H9 (cell line): ENCODE data around the gene B4GALNT1. TPM values are rescaled to one million over a fixed set of nuclear protein-coding genes. Genes with fewer than 3 reads are reported as not detected.
"Not testable (repeated sequence)": the region's sequence is repeated elsewhere in the genome, so short reads cannot be mapped to it uniquely, and the experiment has no call there.

Experiments
- DNase-seq: peaks from one replicate; pipeline ENCODE4 v3.0.0-alpha.2; 2017
- H2AFZ ChIP-seq: one replicate; pipeline ENCODE4 v1.6.1; 2013; ENCODE audit warnings: mild to moderate bottlenecking, low read length, control low read depth, moderate library complexity
- H2AK5ac ChIP-seq: 2 replicates; pipeline ENCODE4 v1.6.1; 2013; ENCODE audit warnings: low read length, control low read depth, mixed read lengths; ENCODE audit not compliant: insufficient read length
- H2BK120ac ChIP-seq: one replicate; pipeline ENCODE4 v1.6.1; 2013; ENCODE audit warnings: low read depth, mild to moderate bottlenecking, low read length, control low read depth, inconsistent platforms; ENCODE audit not compliant: poor library complexity, severe bottlenecking
- H2BK12ac ChIP-seq: 2 replicates; pipeline ENCODE4 v1.6.1; 2013; ENCODE audit warnings: low read length, control low read depth, mixed read lengths, low read depth; ENCODE audit not compliant: insufficient read length
- H2BK15ac ChIP-seq: 2 replicates; pipeline ENCODE4 v1.6.1; 2013; ENCODE audit warnings: low read depth, low read length, control low read depth
- H2BK20ac ChIP-seq: one replicate; pipeline ENCODE4 v1.6.1; 2013; ENCODE audit warnings: low read depth, mild to moderate bottlenecking, low read length, control low read depth, inconsistent platforms; ENCODE audit not compliant: poor library complexity, severe bottlenecking
- H2BK5ac ChIP-seq: 2 replicates; pipeline ENCODE4 v1.6.1; 2013; ENCODE audit warnings: low read length, control low read depth, mixed read lengths; ENCODE audit not compliant: insufficient read length
- H3K14ac ChIP-seq: 2 replicates; pipeline ENCODE4 v1.6.1; 2013; ENCODE audit warnings: low read length, control low read depth; ENCODE audit not compliant: insufficient read depth
- H3K18ac ChIP-seq: 2 replicates; pipeline ENCODE4 v1.6.1; 2013; ENCODE audit warnings: low read depth, mild to moderate bottlenecking, mixed read lengths, low read length, control low read depth; ENCODE audit not compliant: insufficient read length
- H3K23ac ChIP-seq: 2 replicates; pipeline ENCODE4 v1.6.1; 2013; ENCODE audit warnings: low read length, control low read depth, mixed read lengths, low read depth; ENCODE audit not compliant: insufficient read length
- H3K23me2 ChIP-seq: 2 replicates; pipeline ENCODE4 v1.6.1; 2013; ENCODE audit warnings: low read depth, mild to moderate bottlenecking, mixed read lengths, low read length, control low read depth; ENCODE audit not compliant: insufficient read length, poor library complexity, severe bottlenecking
- H3K27ac ChIP-seq: 2 replicates; pipeline ENCODE4 v1.5.1; 2013; ENCODE audit warnings: low read length, control low read depth, mixed read lengths, low read depth; ENCODE audit not compliant: insufficient read length
- H3K27me3 ChIP-seq: 2 replicates; pipeline ENCODE4 v1.6.1; 2013; ENCODE audit warnings: low read length, control low read depth, inconsistent platforms; ENCODE audit not compliant: insufficient read depth
- H3K4ac ChIP-seq: 2 replicates; pipeline ENCODE4 v1.6.1; 2013; ENCODE audit warnings: low read depth, mild to moderate bottlenecking, control low read depth, inconsistent platforms, low read length, moderate library complexity
- H3K4me1 ChIP-seq: 2 replicates; pipeline ENCODE4 v1.6.1; 2013; ENCODE audit warnings: low read length, control low read depth, inconsistent platforms; ENCODE audit not compliant: insufficient read depth
- H3K4me2 ChIP-seq: 2 replicates; pipeline ENCODE4 v1.6.1; 2013; ENCODE audit warnings: low read length, control low read depth, mixed read lengths; ENCODE audit not compliant: insufficient read length, insufficient read depth
- H3K56ac ChIP-seq: 2 replicates; pipeline ENCODE4 v1.6.1; 2013; ENCODE audit warnings: low read depth, mild to moderate bottlenecking, mixed read lengths, low read length, control low read depth; ENCODE audit not compliant: insufficient read length
- H3K79me1 ChIP-seq: 2 replicates; pipeline ENCODE4 v1.6.1; 2013; ENCODE audit warnings: low read depth, mild to moderate bottlenecking, moderate library complexity, low read length, control low read depth, inconsistent platforms; ENCODE audit not compliant: insufficient read depth, poor library complexity, severe bottlenecking
- H3K79me2 ChIP-seq: 2 replicates; pipeline ENCODE4 v1.6.1; 2013; ENCODE audit warnings: low read length, control low read depth, inconsistent platforms; ENCODE audit not compliant: insufficient read depth
- H3K9ac ChIP-seq: 2 replicates; pipeline ENCODE4 v1.6.1; 2013; ENCODE audit warnings: low read length, control low read depth, mixed read lengths; ENCODE audit not compliant: insufficient read length; ENCODE audit errors: extremely low read depth
- H3K9me3 ChIP-seq: one replicate; pipeline ENCODE4 v1.6.1; 2013; ENCODE audit warnings: low read depth, low read length, inconsistent platforms; ENCODE audit not compliant: control insufficient read depth
- H3T11ph ChIP-seq: one replicate; pipeline ENCODE4 v1.6.1; 2013; ENCODE audit warnings: mild to moderate bottlenecking, low read length, control low read depth, inconsistent platforms
- H4K20me1 ChIP-seq: one replicate; pipeline ENCODE4 v1.6.1; 2013; ENCODE audit not compliant: control insufficient read depth, insufficient read length, insufficient read depth
- H4K5ac ChIP-seq: 2 replicates; pipeline ENCODE4 v1.6.1; 2013; ENCODE audit warnings: low read depth, mild to moderate bottlenecking, mixed read lengths, low read length, control low read depth; ENCODE audit not compliant: insufficient read length
- H4K8ac ChIP-seq: replicated peaks from 2 replicates; pipeline ENCODE4 v1.6.1; 2013; ENCODE audit warnings: low read length, control low read depth, mixed read lengths, low read depth; ENCODE audit not compliant: insufficient read length
- H4K91ac ChIP-seq: 2 replicates; pipeline ENCODE4 v1.6.1; 2013; ENCODE audit warnings: low read depth, mild to moderate bottlenecking, moderate library complexity, mixed read lengths, low read length, control low read depth; ENCODE audit not compliant: insufficient read length
- H3K27ac Mint-ChIP-seq, 3 experiments: 2 replicates in 2 of 3; 3 replicates in 1 of 3; pipeline ENCODE4 v1.8.0; 2020 to 2021; ENCODE audit warnings: mixed read lengths in 3 of 3, mild to moderate bottlenecking in 1 of 3, moderate library complexity in 1 of 3
- H3K27me3 Mint-ChIP-seq: 2 replicates; pipeline ENCODE4 v1.8.0; 2021; ENCODE audit warnings: low read depth, mild to moderate bottlenecking, moderate library complexity, mixed read lengths
- H3K36me3 Mint-ChIP-seq, 3 experiments: 2 replicates in 2 of 3; 3 replicates in 1 of 3; pipeline ENCODE4 v1.8.0; 2020 to 2021; ENCODE audit warnings: low read depth in 3 of 3, mixed read lengths in 3 of 3; ENCODE audit not compliant: insufficient read depth in 1 of 3
- H3K4me1 Mint-ChIP-seq, 2 experiments: 2 replicates each; pipeline ENCODE4 v1.8.0; 2020; ENCODE audit warnings: mixed read lengths in 2 of 2
- H3K4me3 Mint-ChIP-seq, 2 experiments: 2 replicates in 1 of 2; 3 replicates in 1 of 2; pipeline ENCODE4 v1.8.0; 2020 to 2021; ENCODE audit warnings: mild to moderate bottlenecking in 2 of 2, mixed read lengths in 2 of 2, moderate library complexity in 1 of 2
- H3K9me3 Mint-ChIP-seq, 2 experiments: 2 replicates in 1 of 2; 3 replicates in 1 of 2; pipeline ENCODE4 v1.8.0; 2020; ENCODE audit warnings: mild to moderate bottlenecking in 2 of 2, mixed read lengths in 2 of 2, moderate library complexity in 1 of 2
- WGBS: extraction: QIAGEN DNeasy Blood & Tissue Kit; methylation state at CpG from one replicate; pipeline ENCODE4 v1.1.7; 2013; ENCODE audit warnings: missing lambda C conversion rate, low lambda C conversion rate, mixed read lengths; ENCODE audit not compliant: insufficient read length; ENCODE audit errors: extremely low coverage; 5-methylcytosine and 5-hydroxymethylcytosine counted together
- total RNA-seq: library from RNA; stranded (reverse); gene quantifications from 2 replicates; pipeline ENCODE4 v1.2.1, GENCODE V29; 2021
- TF ChIP-seq, protein P1 (sequence below): fragments of 200-600 bp; sonication (generic); conservative IDR thresholded peaks from 3 replicates; pipeline ENCODE4 v1.8.0; 2021; ENCODE audit warnings: antibody characterized with exemption, mild to moderate bottlenecking

Gene B4GALNT1
- total RNA-seq, 1 experiment from 2014 or later, result 2.3 TPM

DNA sequence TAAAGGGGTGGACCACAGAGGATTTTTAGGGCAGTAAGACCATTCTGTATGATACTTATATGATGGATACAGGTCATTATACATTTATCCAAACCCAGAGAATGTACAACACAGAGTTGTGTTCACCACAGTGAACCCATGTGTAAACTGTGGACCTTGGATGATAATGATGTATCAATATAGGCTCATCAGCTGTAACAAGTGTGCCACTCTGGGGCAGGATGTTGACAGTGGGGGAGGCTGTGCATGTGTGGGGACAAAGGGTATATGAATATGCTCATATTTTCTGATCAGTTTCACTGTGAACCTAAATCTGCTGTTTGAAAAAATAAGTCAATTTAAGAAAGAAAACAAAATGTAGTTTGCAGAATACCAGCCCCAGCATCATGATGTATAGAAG, 46.7 kb upstream of the B4GALNT1 start:
- no peak overlapping the region for H3T11ph ChIP-seq
- H4K91ac ChIP-seq, result no peak overlapping the region
- no peak overlapping the region for H3K23ac ChIP-seq
- Mint-ChIP-seq H3K4me1 (no peaks in the 10 kb centered on the region), H3K27ac (no peak overlapping the region), H3K4me3 (no peak overlapping the region), H3K27me3 (peaks cover 36% of the 10 kb centered on the region), H3K36me3 (no peaks in the 10 kb centered on the region; a peak in 1 of 7 replicates), H3K9me3 (peaks cover 23 to 28% of the 10 kb centered on the region in 2 experiments)
- H2AFZ ChIP-seq, result no peak overlapping the region
- no peaks in the 10 kb centered on the region for H3K4me1 ChIP-seq
- no peaks in the 10 kb centered on the region for H3K27me3 ChIP-seq
- no peak overlapping the region for H3K27ac ChIP-seq
- TF ChIP-seq, protein P1, sequence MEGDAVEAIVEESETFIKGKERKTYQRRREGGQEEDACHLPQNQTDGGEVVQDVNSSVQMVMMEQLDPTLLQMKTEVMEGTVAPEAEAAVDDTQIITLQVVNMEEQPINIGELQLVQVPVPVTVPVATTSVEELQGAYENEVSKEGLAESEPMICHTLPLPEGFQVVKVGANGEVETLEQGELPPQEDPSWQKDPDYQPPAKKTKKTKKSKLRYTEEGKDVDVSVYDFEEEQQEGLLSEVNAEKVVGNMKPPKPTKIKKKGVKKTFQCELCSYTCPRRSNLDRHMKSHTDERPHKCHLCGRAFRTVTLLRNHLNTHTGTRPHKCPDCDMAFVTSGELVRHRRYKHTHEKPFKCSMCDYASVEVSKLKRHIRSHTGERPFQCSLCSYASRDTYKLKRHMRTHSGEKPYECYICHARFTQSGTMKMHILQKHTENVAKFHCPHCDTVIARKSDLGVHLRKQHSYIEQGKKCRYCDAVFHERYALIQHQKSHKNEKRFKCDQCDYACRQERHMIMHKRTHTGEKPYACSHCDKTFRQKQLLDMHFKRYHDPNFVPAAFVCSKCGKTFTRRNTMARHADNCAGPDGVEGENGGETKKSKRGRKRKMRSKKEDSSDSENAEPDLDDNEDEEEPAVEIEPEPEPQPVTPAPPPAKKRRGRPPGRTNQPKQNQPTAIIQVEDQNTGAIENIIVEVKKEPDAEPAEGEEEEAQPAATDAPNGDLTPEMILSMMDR, result no peak
- no peak overlapping the region for H3K18ac ChIP-seq
- no peaks in the 10 kb centered on the region for H3K23me2 ChIP-seq
- no peaks in the 10 kb centered on the region for H4K20me1 ChIP-seq
- H3K79me1 ChIP-seq, result no peaks in the 10 kb centered on the region
- no peak overlapping the region for H2BK20ac ChIP-seq
- H2AK5ac ChIP-seq, result no peak overlapping the region
- H4K5ac ChIP-seq, result no peak overlapping the region
- no peak overlapping the region for H3K4me2 ChIP-seq
- no peak overlapping the region for H2BK15ac ChIP-seq
- H3K9ac ChIP-seq, result no peak overlapping the region
- H3K79me2 ChIP-seq, result no peaks in the 10 kb centered on the region
- H3K14ac ChIP-seq, result no peak overlapping the region
- H3K4ac ChIP-seq, result no peak overlapping the region
- no peak overlapping the region for H2BK5ac ChIP-seq
- H2BK120ac ChIP-seq, result no peak overlapping the region
- no peak overlapping the region for H2BK12ac ChIP-seq
- H4K8ac ChIP-seq, result no peak overlapping the region
- DNase-seq, result no peak
- no peak overlapping the region for H3K56ac ChIP-seq
- no peaks in the 10 kb centered on the region for H3K9me3 ChIP-seq

- H2BK15ac ChIP-seq, result not testable (repeated sequence)
These were observed 44.9 kb upstream of the B4GALNT1 start for GRCh38 chr12:57677947-57678346.

More at GRCh38 chr12:57677947-57678346, 44.9 kb upstream of the B4GALNT1 start:
- H3K4me1 ChIP-seq, H3K9ac ChIP-seq, H3K79me1 ChIP-seq, H3K27ac Mint-ChIP-seq, H3K36me3 Mint-ChIP-seq, H2AK5ac ChIP-seq, DNase-seq, H2BK20ac ChIP-seq, H4K5ac ChIP-seq, H4K91ac ChIP-seq, H2AFZ ChIP-seq, H3K27me3 ChIP-seq, H3K14ac ChIP-seq, H3K18ac ChIP-seq, H3T11ph ChIP-seq, H3K79me2 ChIP-seq, H3K23me2 ChIP-seq, H4K8ac ChIP-seq, H3K4me3 Mint-ChIP-seq, H3K4ac ChIP-seq, H2BK12ac ChIP-seq, H3K56ac ChIP-seq, H3K4me2 ChIP-seq, H3K27ac ChIP-seq, H2BK5ac ChIP-seq, H3K4me1 Mint-ChIP-seq, H3K9me3 ChIP-seq, H4K20me1 ChIP-seq, H3K23ac ChIP-seq, H2BK120ac ChIP-seq: not testable (repeated sequence)
- WGBS, result no CpG with 5 or more reads among the region's 9 CpGs
- H3K9me3 Mint-ChIP-seq, result peaks cover 28 to 34% of the 10 kb centered on the region in 2 experiments
- H3K27me3 Mint-ChIP-seq, result peaks cover 26% of the 10 kb centered on the region
